SK-N-SH (cell line): Measurements from ENCODE around the gene PDGFRA. TPM values are rescaled to one million over a fixed set of nuclear protein-coding genes. Genes with fewer than 3 reads are reported as not detected.

ENCODE experiments used
- CTCF ChIA-PET: fragments of 300-600, 350-600 bp; formaldehyde crosslinking; extraction: SDS; loops from one replicate; lab custom pipeline; 2021; lab: Yijun Ruan, JAX
- POLR2A ChIA-PET: fragments of 350-600 bp; sonication (Branson Sonifier 250); formaldehyde crosslinking; extraction: SDS; loops from one replicate; lab custom pipeline; 2020; ENCODE audit warnings: antibody characterized with exemption, inconsistent platforms; lab: Yijun Ruan, JAX
- DNase-seq: peaks from one replicate; pipeline ENCODE4 v3.0.0; 2012
- H2AFZ ChIP-seq: fragments of 200-600 bp; sonication (generic); 2 replicates; pipeline ENCODE4 v1.8.1; 2016; ENCODE audit warnings: antibody characterized with exemption, mild to moderate bottlenecking, low read depth
- H3F3A ChIP-seq: fragments of 200-600 bp; sonication (generic); replicated peaks from 2 replicates; pipeline ENCODE3; 2016; ENCODE audit warnings: antibody characterized with exemption, mild to moderate bottlenecking; ENCODE audit not compliant: insufficient read depth
- H3K27ac ChIP-seq, 2 experiments: fragments of 200-500 bp in 1 of 2; fragments of 200-600 bp in 1 of 2; sonication (Bioruptor generic) in 1 of 2; sonication (generic), shearing (Covaris generic) in 1 of 2; 2 replicates each; pipeline versions ENCODE4 v1.5.1 to v1.6.1; 2014 to 2016; ENCODE audit warnings: low read depth in 2 of 2, inconsistent platforms in 1 of 2, low read length in 1 of 2, mild to moderate bottlenecking in 1 of 2, mixed read lengths in 1 of 2
- H3K27me3 ChIP-seq: fragments of 200-600 bp; sonication (generic), shearing (Covaris generic); 2 replicates; pipeline ENCODE4 v1.6.1; 2016; ENCODE audit warnings: mixed run types; ENCODE audit not compliant: insufficient read depth
- H3K36me3 ChIP-seq, 2 experiments: fragments of 200-500 bp in 1 of 2; fragments of 200-600 bp in 1 of 2; sonication (Bioruptor generic) in 1 of 2; sonication (generic) in 1 of 2; replicated peaks in 1 of 2; 2 replicates each; pipeline versions ENCODE3 to v1.5.1; 2014 to 2016; ENCODE audit warnings: low read length in 1 of 2, mild to moderate bottlenecking in 1 of 2; ENCODE audit not compliant: insufficient read depth in 2 of 2, control insufficient read depth in 1 of 2
- H3K4me1 ChIP-seq, 2 experiments: fragments of 200-500 bp in 1 of 2; fragments of 200-600 bp in 1 of 2; sonication (Bioruptor generic) in 1 of 2; sonication (generic), shearing (Covaris generic) in 1 of 2; 2 replicates each; pipeline versions ENCODE4 v1.5.1 to v1.6.1; 2014 to 2016; ENCODE audit warnings: low read depth in 1 of 2, low read length in 1 of 2, mixed run types in 1 of 2; ENCODE audit not compliant: insufficient read depth in 2 of 2, control insufficient read depth in 1 of 2
- H3K4me2 ChIP-seq: fragments of 200-600 bp; sonication (generic), shearing (Covaris generic); 2 replicates; pipeline ENCODE4 v1.6.1; 2017; ENCODE audit warnings: mixed run types
- H3K4me3 ChIP-seq, 2 experiments: fragments of 200-500 bp in 1 of 2; fragments of 200-600 bp in 1 of 2; sonication (Bioruptor generic) in 1 of 2; sonication (generic), shearing (Covaris generic) in 1 of 2; 2 replicates each; pipeline versions ENCODE4 v1.5.1 to v1.8.1; 2014 to 2016; ENCODE audit warnings: low read depth in 2 of 2, inconsistent platforms in 1 of 2, low read length in 1 of 2, mild to moderate bottlenecking in 1 of 2, mixed read lengths in 1 of 2, moderate library complexity in 1 of 2
- H3K79me2 ChIP-seq: fragments of 200-600 bp; sonication (generic); 2 replicates; pipeline ENCODE4 v1.8.1; 2017; ENCODE audit warnings: mild to moderate bottlenecking; ENCODE audit not compliant: insufficient read depth
- H3K9ac ChIP-seq: fragments of 200-600 bp; sonication (generic); 2 replicates; pipeline ENCODE4 v1.6.1; 2017; ENCODE audit warnings: mixed run types
- H3K9me2 ChIP-seq: fragments of 200-600 bp; sonication (generic); 2 replicates; pipeline ENCODE4 v1.6.1; 2017; ENCODE audit warnings: mixed run types
- H3K9me3 ChIP-seq: fragments of 200-600 bp; sonication (generic); 2 replicates; pipeline ENCODE4 v1.6.1; 2017; ENCODE audit warnings: mixed run types, mild to moderate bottlenecking, moderate library complexity
- H4K20me1 ChIP-seq: fragments of 200-600 bp; sonication (generic); 2 replicates; pipeline ENCODE4 v1.6.1; 2017; ENCODE audit warnings: mild to moderate bottlenecking, mixed run types; ENCODE audit not compliant: insufficient read depth
- ELF1 ChIP-seq: IDR thresholded peaks from 2 replicates; pipeline ENCODE4 v1.4.0; 2012
- EZH2phosphoT487 ChIP-seq: fragments of 200-600 bp; sonication (generic); IDR thresholded peaks from 2 replicates; pipeline ENCODE4 v1.6.1; 2017; ENCODE audit warnings: low read depth, mixed run types, mild to moderate bottlenecking, antibody characterized with exemption, moderate library complexity, borderline replicate concordance
- FOXJ3 ChIP-seq: sonication (generic); formaldehyde crosslinking; IDR thresholded peaks from 2 replicates; pipeline ENCODE4 v1.5.1; 2020; ENCODE audit warnings: mild to moderate bottlenecking, missing genetic modification reagents
- FOXM1 ChIP-seq: IDR thresholded peaks from 2 replicates; pipeline ENCODE4 v1.4.0; 2012; ENCODE audit warnings: low read depth, mild to moderate bottlenecking
- JUND ChIP-seq: IDR thresholded peaks from 2 replicates; pipeline ENCODE4 v1.4.0; 2012
- MEF2A ChIP-seq: IDR thresholded peaks from 2 replicates; pipeline ENCODE4 v1.4.0; 2012; ENCODE audit warnings: low read depth, borderline replicate concordance
- MXI1 ChIP-seq: IDR thresholded peaks from 2 replicates; pipeline ENCODE4 v1.6.1; 2012; ENCODE audit warnings: mild to moderate bottlenecking, low read depth, low read length, improper control_type of control experiment
- NRF1 ChIP-seq: IDR thresholded peaks from 2 replicates; pipeline ENCODE4 v1.6.1; 2012; ENCODE audit warnings: low read depth, mild to moderate bottlenecking, low read length
- POLR2AphosphoS5 ChIP-seq: IDR thresholded peaks from 2 replicates; pipeline ENCODE4 v1.6.1; 2012; ENCODE audit warnings: low read depth, low read length
- RAD21 ChIP-seq: IDR thresholded peaks from 2 replicates; pipeline ENCODE4 v1.6.1; 2012; ENCODE audit warnings: mild to moderate bottlenecking, low read length
- RCOR1 ChIP-seq: fragments of 150-350 bp; IDR thresholded peaks from 2 replicates; pipeline ENCODE4 v1.6.1; 2017; ENCODE audit warnings: antibody characterized with exemption, low read length
- REST ChIP-seq: IDR thresholded peaks from 2 replicates; pipeline ENCODE4 v1.6.1; 2012; ENCODE audit warnings: mild to moderate bottlenecking, low read depth, low read length, moderate library complexity
- SIN3A ChIP-seq: IDR thresholded peaks from 2 replicates; pipeline ENCODE4 v1.6.1; 2012; ENCODE audit warnings: low read depth, mild to moderate bottlenecking, low read length, moderate library complexity, borderline replicate concordance
- TCF12 ChIP-seq: IDR thresholded peaks from 2 replicates; pipeline ENCODE4 v1.4.0; 2012
- USF2 ChIP-seq: fragments of 150-350 bp; IDR thresholded peaks from 2 replicates; pipeline ENCODE4 v1.6.1; 2017; ENCODE audit warnings: antibody characterized with exemption, low read length, low read depth, borderline replicate concordance
- YY1 ChIP-seq: IDR thresholded peaks from 2 replicates; pipeline ENCODE4 v1.4.0; 2012; ENCODE audit warnings: low read depth, mild to moderate bottlenecking
- WGBS: methylation state at CpG from one replicate; pipeline ENCODE4 v1.1.6; 2017; ENCODE audit warnings: low lambda C conversion rate; 5-methylcytosine and 5-hydroxymethylcytosine counted together
- polyA plus RNA-seq, 3 experiments: library from polyadenylated mRNA; depleted of rRNA; stranded (reverse); fragments of >200 nt; gene quantifications; 2 replicates each; pipeline ENCODE4 v1.2.3, GENCODE V29; 2012
- TF ChIP-seq, protein P1 (sequence below): fragments of 200-600 bp; sonication (generic); IDR thresholded peaks from 2 replicates; pipeline ENCODE4 v1.6.1; 2017; ENCODE audit warnings: antibody characterized with exemption, mild to moderate bottlenecking, moderate library complexity
- TF ChIP-seq, protein P2 (sequence below): IDR thresholded peaks from 2 replicates; pipeline ENCODE4; 2012
- TF ChIP-seq, protein P3 (sequence below): IDR thresholded peaks from 2 replicates; pipeline ENCODE4 v1.4.0; 2012; ENCODE audit warnings: low read depth, borderline replicate concordance
- TF ChIP-seq, protein P4 (sequence below): IDR thresholded peaks from 2 replicates; pipeline ENCODE4 v1.4.0; 2012; ENCODE audit warnings: low read depth, borderline replicate concordance
- TF ChIP-seq, protein P5 (sequence below): fragments of 150-350 bp; IDR thresholded peaks from 2 replicates; pipeline ENCODE4 v1.6.1; 2016; ENCODE audit warnings: mild to moderate bottlenecking, low read depth, low read length

Gene PDGFRA
- polyA plus RNA-seq, 1 of the 3 experiments (the other 2 are of a cell fraction), result 25.3 TPM

GRCh38 chr4:54233277-54233696 is 4.2 kb downstream of the PDGFRA start:
- POLR2A ChIA-PET, result interaction anchor here (0.6 to 3.4 kb wide), 8 partner anchors 304 to 1667 kb away, joined by 3 to 14 read pairs (median 4); partner anchors contain the start of gene TMEM165
- no peak for TF ChIP-seq SIN3A
- TF ChIP-seq FOXJ3 (CRISPR knock-in tag), result 0 out of 2 replicates have a peak, but pooled peaks have one; percentile 15
- TF ChIP-seq USF2, result no peak
- TF ChIP-seq ELF1, result no peak
- no peak for TF ChIP-seq RCOR1
- TF ChIP-seq, protein P1, sequence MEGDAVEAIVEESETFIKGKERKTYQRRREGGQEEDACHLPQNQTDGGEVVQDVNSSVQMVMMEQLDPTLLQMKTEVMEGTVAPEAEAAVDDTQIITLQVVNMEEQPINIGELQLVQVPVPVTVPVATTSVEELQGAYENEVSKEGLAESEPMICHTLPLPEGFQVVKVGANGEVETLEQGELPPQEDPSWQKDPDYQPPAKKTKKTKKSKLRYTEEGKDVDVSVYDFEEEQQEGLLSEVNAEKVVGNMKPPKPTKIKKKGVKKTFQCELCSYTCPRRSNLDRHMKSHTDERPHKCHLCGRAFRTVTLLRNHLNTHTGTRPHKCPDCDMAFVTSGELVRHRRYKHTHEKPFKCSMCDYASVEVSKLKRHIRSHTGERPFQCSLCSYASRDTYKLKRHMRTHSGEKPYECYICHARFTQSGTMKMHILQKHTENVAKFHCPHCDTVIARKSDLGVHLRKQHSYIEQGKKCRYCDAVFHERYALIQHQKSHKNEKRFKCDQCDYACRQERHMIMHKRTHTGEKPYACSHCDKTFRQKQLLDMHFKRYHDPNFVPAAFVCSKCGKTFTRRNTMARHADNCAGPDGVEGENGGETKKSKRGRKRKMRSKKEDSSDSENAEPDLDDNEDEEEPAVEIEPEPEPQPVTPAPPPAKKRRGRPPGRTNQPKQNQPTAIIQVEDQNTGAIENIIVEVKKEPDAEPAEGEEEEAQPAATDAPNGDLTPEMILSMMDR, result peak; percentile 69
- peak; percentile 79 for TF ChIP-seq RAD21
- TF ChIP-seq, protein P2, sequence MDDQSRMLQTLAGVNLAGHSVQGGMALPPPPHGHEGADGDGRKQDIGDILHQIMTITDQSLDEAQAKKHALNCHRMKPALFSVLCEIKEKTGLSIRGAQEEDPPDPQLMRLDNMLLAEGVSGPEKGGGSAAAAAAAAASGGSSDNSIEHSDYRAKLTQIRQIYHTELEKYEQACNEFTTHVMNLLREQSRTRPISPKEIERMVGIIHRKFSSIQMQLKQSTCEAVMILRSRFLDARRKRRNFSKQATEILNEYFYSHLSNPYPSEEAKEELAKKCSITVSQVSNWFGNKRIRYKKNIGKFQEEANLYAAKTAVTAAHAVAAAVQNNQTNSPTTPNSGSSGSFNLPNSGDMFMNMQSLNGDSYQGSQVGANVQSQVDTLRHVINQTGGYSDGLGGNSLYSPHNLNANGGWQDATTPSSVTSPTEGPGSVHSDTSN, result no peak
- no peak for TF ChIP-seq MEF2A
- TF ChIP-seq FOXM1, result 0 out of 2 replicates have a peak, but pooled peaks have one; percentile 26
- 0 out of 2 replicates have a peak, but pooled peaks have one; percentile 23 for TF ChIP-seq REST
- TF ChIP-seq MXI1, result no peak
- no peak for TF ChIP-seq TCF12
- TF ChIP-seq, protein P3, sequence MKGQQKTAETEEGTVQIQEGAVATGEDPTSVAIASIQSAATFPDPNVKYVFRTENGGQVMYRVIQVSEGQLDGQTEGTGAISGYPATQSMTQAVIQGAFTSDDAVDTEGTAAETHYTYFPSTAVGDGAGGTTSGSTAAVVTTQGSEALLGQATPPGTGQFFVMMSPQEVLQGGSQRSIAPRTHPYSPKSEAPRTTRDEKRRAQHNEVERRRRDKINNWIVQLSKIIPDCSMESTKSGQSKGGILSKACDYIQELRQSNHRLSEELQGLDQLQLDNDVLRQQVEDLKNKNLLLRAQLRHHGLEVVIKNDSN, result 0 out of 2 replicates have a peak, but pooled peaks have one; percentile 9
- TF ChIP-seq YY1, result no peak
- no peak for TF ChIP-seq JUND
- TF ChIP-seq, protein P4, sequence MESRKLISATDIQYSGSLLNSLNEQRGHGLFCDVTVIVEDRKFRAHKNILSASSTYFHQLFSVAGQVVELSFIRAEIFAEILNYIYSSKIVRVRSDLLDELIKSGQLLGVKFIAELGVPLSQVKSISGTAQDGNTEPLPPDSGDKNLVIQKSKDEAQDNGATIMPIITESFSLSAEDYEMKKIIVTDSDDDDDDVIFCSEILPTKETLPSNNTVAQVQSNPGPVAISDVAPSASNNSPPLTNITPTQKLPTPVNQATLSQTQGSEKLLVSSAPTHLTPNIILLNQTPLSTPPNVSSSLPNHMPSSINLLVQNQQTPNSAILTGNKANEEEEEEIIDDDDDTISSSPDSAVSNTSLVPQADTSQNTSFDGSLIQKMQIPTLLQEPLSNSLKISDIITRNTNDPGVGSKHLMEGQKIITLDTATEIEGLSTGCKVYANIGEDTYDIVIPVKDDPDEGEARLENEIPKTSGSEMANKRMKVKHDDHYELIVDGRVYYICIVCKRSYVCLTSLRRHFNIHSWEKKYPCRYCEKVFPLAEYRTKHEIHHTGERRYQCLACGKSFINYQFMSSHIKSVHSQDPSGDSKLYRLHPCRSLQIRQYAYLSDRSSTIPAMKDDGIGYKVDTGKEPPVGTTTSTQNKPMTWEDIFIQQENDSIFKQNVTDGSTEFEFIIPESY, result no peak
- no peak for TF ChIP-seq POLR2AphosphoS5
- 0 out of 2 replicates have a peak, but pooled peaks have one; percentile 4 for TF ChIP-seq NRF1
- TF ChIP-seq, protein P5, sequence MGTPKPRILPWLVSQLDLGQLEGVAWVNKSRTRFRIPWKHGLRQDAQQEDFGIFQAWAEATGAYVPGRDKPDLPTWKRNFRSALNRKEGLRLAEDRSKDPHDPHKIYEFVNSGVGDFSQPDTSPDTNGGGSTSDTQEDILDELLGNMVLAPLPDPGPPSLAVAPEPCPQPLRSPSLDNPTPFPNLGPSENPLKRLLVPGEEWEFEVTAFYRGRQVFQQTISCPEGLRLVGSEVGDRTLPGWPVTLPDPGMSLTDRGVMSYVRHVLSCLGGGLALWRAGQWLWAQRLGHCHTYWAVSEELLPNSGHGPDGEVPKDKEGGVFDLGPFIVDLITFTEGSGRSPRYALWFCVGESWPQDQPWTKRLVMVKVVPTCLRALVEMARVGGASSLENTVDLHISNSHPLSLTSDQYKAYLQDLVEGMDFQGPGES, result no peak
- no peak for TF ChIP-seq EZH2phosphoT487

More at GRCh38 chr4:54233277-54233696, 4.2 kb downstream of the PDGFRA start:
- H3K9me3 ChIP-seq, result no peaks in the 10 kb centered on the region
- WGBS, result 2% methylated on average over 18 of the region's 43 CpGs
- H3K9me2 ChIP-seq, result no peaks in the 10 kb centered on the region
- H4K20me1 ChIP-seq, result peaks cover 42% of the 10 kb centered on the region
- peaks cover 12% of the 10 kb centered on the region for H3F3A ChIP-seq
- peaks cover 7 to 8% of the 10 kb centered on the region in 2 experiments; a peak in 3 of 4 replicates for H3K4me1 ChIP-seq
- DNase-seq, result peak; percentile 91
- H3K36me3 ChIP-seq, result no peaks in the 10 kb centered on the region
- H3K27ac ChIP-seq, result peak overlapping the region; percentile 72 to 91
- CTCF ChIA-PET, result interaction anchor here (0.6 to 5.5 kb wide), 78 partner anchors 9 to 1989 kb away, joined by 3 to 152 read pairs (median 5); partner anchors contain the start of gene SCFD2
- peak overlapping the region; percentile 62; the same call in 1 of the 2 replicates for H3K9ac ChIP-seq
- peak overlapping the region; percentile 64 to 85 for H3K4me3 ChIP-seq
- peak overlapping the region; percentile 92; the same call in 1 of the 2 replicates for H3K4me2 ChIP-seq
- H3K27me3 ChIP-seq, result no peaks in the 10 kb centered on the region
- peak overlapping the region; percentile 66; the same call in 1 of the 2 replicates for H2AFZ ChIP-seq
- H3K79me2 ChIP-seq, result peaks cover 67% of the 10 kb centered on the region
